ENCODE measurements around the gene SMARCC1.

DNA sequence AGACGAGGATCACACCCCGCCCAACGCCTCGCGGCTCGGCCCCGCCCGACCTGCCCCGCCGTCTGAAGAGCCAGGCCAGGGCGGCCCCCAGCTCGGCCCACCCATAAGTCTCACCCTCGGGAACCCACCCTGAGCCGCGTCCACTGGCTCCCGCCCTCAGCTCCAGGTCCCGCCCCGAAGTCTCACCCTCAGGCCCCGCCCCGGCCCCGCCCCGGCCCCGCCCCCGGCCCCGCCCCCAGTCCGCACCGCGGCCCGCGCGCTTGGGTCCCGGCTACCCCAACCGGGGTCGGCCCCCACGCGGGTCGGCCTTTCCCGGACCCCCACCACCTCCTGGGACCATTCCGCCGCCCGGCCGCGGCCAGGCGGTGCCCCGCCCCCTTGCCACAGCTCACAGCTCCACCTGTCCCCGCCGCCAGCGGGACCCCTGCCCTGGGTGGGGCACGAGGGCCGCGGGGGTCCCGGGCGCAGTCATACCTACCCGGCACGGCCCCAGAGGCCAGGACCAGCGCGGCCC is 203.5 kb downstream of the SMARCC1 start:
- no peak for TF ChIP-seq SPI1 (IDR thresholded peaks at IDR 0.05; ENCODE audit: borderline replicate concordance, low read depth)
- TF ChIP-seq, protein P1, sequence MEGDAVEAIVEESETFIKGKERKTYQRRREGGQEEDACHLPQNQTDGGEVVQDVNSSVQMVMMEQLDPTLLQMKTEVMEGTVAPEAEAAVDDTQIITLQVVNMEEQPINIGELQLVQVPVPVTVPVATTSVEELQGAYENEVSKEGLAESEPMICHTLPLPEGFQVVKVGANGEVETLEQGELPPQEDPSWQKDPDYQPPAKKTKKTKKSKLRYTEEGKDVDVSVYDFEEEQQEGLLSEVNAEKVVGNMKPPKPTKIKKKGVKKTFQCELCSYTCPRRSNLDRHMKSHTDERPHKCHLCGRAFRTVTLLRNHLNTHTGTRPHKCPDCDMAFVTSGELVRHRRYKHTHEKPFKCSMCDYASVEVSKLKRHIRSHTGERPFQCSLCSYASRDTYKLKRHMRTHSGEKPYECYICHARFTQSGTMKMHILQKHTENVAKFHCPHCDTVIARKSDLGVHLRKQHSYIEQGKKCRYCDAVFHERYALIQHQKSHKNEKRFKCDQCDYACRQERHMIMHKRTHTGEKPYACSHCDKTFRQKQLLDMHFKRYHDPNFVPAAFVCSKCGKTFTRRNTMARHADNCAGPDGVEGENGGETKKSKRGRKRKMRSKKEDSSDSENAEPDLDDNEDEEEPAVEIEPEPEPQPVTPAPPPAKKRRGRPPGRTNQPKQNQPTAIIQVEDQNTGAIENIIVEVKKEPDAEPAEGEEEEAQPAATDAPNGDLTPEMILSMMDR (IDR thresholded peaks at IDR 0.05; ENCODE audit: insufficient read depth, low read length): no peak
- TF ChIP-seq, protein P2, sequence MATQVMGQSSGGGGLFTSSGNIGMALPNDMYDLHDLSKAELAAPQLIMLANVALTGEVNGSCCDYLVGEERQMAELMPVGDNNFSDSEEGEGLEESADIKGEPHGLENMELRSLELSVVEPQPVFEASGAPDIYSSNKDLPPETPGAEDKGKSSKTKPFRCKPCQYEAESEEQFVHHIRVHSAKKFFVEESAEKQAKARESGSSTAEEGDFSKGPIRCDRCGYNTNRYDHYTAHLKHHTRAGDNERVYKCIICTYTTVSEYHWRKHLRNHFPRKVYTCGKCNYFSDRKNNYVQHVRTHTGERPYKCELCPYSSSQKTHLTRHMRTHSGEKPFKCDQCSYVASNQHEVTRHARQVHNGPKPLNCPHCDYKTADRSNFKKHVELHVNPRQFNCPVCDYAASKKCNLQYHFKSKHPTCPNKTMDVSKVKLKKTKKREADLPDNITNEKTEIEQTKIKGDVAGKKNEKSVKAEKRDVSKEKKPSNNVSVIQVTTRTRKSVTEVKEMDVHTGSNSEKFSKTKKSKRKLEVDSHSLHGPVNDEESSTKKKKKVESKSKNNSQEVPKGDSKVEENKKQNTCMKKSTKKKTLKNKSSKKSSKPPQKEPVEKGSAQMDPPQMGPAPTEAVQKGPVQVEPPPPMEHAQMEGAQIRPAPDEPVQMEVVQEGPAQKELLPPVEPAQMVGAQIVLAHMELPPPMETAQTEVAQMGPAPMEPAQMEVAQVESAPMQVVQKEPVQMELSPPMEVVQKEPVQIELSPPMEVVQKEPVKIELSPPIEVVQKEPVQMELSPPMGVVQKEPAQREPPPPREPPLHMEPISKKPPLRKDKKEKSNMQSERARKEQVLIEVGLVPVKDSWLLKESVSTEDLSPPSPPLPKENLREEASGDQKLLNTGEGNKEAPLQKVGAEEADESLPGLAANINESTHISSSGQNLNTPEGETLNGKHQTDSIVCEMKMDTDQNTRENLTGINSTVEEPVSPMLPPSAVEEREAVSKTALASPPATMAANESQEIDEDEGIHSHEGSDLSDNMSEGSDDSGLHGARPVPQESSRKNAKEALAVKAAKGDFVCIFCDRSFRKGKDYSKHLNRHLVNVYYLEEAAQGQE (IDR thresholded peaks at IDR 0.05; ENCODE audit: insufficient replicate concordance, low read depth): no peak

Data from HL-60 (cell line).